Neuronal stem cell (in vitro differentiated cells): ENCODE measurements around the gene CTNND2.

ENCODE experiments used
- DNase-seq: peaks from one replicate; pipeline ENCODE4 v3.0.0-alpha.2; 2013; ENCODE audit warnings: low spot score
- H2AFZ ChIP-seq: one replicate; pipeline ENCODE4 v1.6.1; 2013; ENCODE audit warnings: mild to moderate bottlenecking, low read length, inconsistent platforms
- H2AK5ac ChIP-seq: 2 replicates; pipeline ENCODE4 v1.6.1; 2013; ENCODE audit warnings: low read depth, mild to moderate bottlenecking, inconsistent platforms, low read length, moderate library complexity, mixed read lengths
- H2BK120ac ChIP-seq: 2 replicates; pipeline ENCODE4 v1.6.1; 2013; ENCODE audit warnings: low read depth, mild to moderate bottlenecking, inconsistent platforms, low read length, moderate library complexity, mixed read lengths
- H2BK12ac ChIP-seq: one replicate; pipeline ENCODE4 v1.6.1; 2013; ENCODE audit warnings: low read length, inconsistent platforms
- H2BK15ac ChIP-seq: 2 replicates; pipeline ENCODE4 v1.6.1; 2013; ENCODE audit warnings: mild to moderate bottlenecking, low read length, inconsistent platforms, mixed read lengths
- H2BK5ac ChIP-seq: one replicate; pipeline ENCODE4 v1.6.1; 2013; ENCODE audit warnings: inconsistent platforms, mild to moderate bottlenecking, low read length, moderate library complexity
- H3K14ac ChIP-seq: one replicate; pipeline ENCODE4 v1.6.1; 2013; ENCODE audit warnings: low read length, inconsistent platforms
- H3K18ac ChIP-seq: 2 replicates; pipeline ENCODE4 v1.6.1; 2013; ENCODE audit warnings: low read length, inconsistent platforms
- H3K23ac ChIP-seq: 2 replicates; pipeline ENCODE4 v1.6.1; 2013; ENCODE audit warnings: low read depth, mild to moderate bottlenecking, mixed read lengths, low read length, inconsistent platforms; ENCODE audit not compliant: poor library complexity
- H3K27ac ChIP-seq: replicated peaks from 3 replicates; pipeline ENCODE4 v1.5.1; 2013; ENCODE audit warnings: low read length, inconsistent platforms
- H3K27me3 ChIP-seq, 3 experiments: 2 replicates each; pipeline ENCODE4 v1.6.1; 2013; ENCODE audit warnings: low read length in 3 of 3, mild to moderate bottlenecking in 2 of 3, inconsistent platforms in 1 of 3, low read depth in 1 of 3, mixed read lengths in 1 of 3, moderate library complexity in 1 of 3; ENCODE audit not compliant: control insufficient read depth in 3 of 3, insufficient read depth in 3 of 3
- H3K36me3 ChIP-seq, 2 donors: replicated peaks in 1 of 2; 2 replicates each; pipeline ENCODE4 v1.6.1; 2013; ENCODE audit warnings: low read length in 2 of 2; ENCODE audit not compliant: control insufficient read depth in 2 of 2, insufficient read depth in 2 of 2
- H3K4ac ChIP-seq: 2 replicates; pipeline ENCODE4 v1.6.1; 2013; ENCODE audit warnings: inconsistent platforms, mild to moderate bottlenecking, low read length, moderate library complexity
- H3K4me1 ChIP-seq, 2 donors: 1 replicate in 1 of 2; 2 replicates in 1 of 2; pipeline ENCODE4 v1.6.1; 2013; ENCODE audit warnings: low read length in 2 of 2, low read depth in 1 of 2; ENCODE audit not compliant: control insufficient read depth in 2 of 2, insufficient read depth in 1 of 2
- H3K4me2 ChIP-seq: one replicate; pipeline ENCODE4 v1.6.1; 2013; ENCODE audit warnings: mild to moderate bottlenecking, low read length, inconsistent platforms; ENCODE audit not compliant: insufficient read depth, poor library complexity, severe bottlenecking
- H3K4me3 ChIP-seq, 2 donors: 2 replicates each; pipeline ENCODE4 v1.5.1; 2013; ENCODE audit warnings: low read length in 2 of 2, mild to moderate bottlenecking in 2 of 2, inconsistent platforms in 1 of 2, moderate library complexity in 1 of 2
- H3K79me1 ChIP-seq: one replicate; pipeline ENCODE4 v1.6.1; 2013; ENCODE audit warnings: low read depth, mild to moderate bottlenecking, inconsistent platforms, low read length, moderate library complexity
- H3K9ac ChIP-seq: one replicate; pipeline ENCODE4 v1.6.1; 2013; ENCODE audit warnings: mild to moderate bottlenecking, low read depth, low read length, inconsistent platforms; ENCODE audit not compliant: poor library complexity
- H3K9me3 ChIP-seq, 2 donors: replicated peaks in 1 of 2; 2 replicates each; pipeline versions ENCODE3 to v1.6.1; 2013; ENCODE audit warnings: low read length in 2 of 2, mild to moderate bottlenecking in 2 of 2, inconsistent platforms in 1 of 2, low read depth in 1 of 2, mixed read lengths in 1 of 2, moderate library complexity in 1 of 2; ENCODE audit not compliant: control insufficient read depth in 2 of 2, insufficient read depth in 1 of 2
- H4K8ac ChIP-seq: one replicate; pipeline ENCODE4 v1.6.1; 2013; ENCODE audit warnings: low read depth, mild to moderate bottlenecking, inconsistent platforms, low read length, moderate library complexity
- H4K91ac ChIP-seq: one replicate; pipeline ENCODE4 v1.6.1; 2013; ENCODE audit warnings: low read length, low read depth, mild to moderate bottlenecking, inconsistent platforms; ENCODE audit not compliant: poor library complexity
- WGBS, 2 donors: extraction: QIAGEN DNeasy Blood & Tissue Kit; methylation state at CpG; one replicate each; pipeline ENCODE4 v1.1.7; 2013; ENCODE audit warnings: missing lambda C conversion rate in 2 of 2, mixed read lengths in 1 of 2; ENCODE audit not compliant: insufficient read length in 2 of 2, insufficient replicate concordance in 1 of 2; ENCODE audit errors: extremely low coverage in 2 of 2; 5-methylcytosine and 5-hydroxymethylcytosine counted together

Gene CTNND2

GRCh38 chr5:11234501-11234911 lies 669.7 kb downstream of the CTNND2 start:
- Histone ChIP-seq H3K4me1 (peaks cover 0 to 5% of the 10 kb centered on the region in 2 donors), H3K9me3 (peaks cover 6 to 15% of the 10 kb centered on the region in 2 donors), H3K18ac (no peak overlapping the region), H3K36me3 (peaks cover 0 to 23% of the 10 kb centered on the region in 2 donors), H3K4me2 (no peak overlapping the region), H3K27ac (no peak overlapping the region), H4K91ac (no peak overlapping the region), H2AFZ (no peak overlapping the region), H2AK5ac (no peak overlapping the region), H2BK15ac (no peak overlapping the region), H3K9ac (no peak overlapping the region), H4K8ac (no peak overlapping the region), H3K14ac (no peak overlapping the region), H2BK12ac (no peak overlapping the region), H3K27me3 (peaks cover 0 to 1% (median 0%) of the 10 kb centered on the region in 3 experiments), H2BK5ac (no peak overlapping the region), H3K79me1 (no peaks in the 10 kb centered on the region), H3K4ac (no peak overlapping the region), H3K23ac (no peak overlapping the region), H3K4me3 (no peak overlapping the region), H2BK120ac (no peak overlapping the region)
- WGBS, 2 donors = no CpG with 5 or more reads among the region's 5 CpGs
- DNase-seq = no peak

GRCh38 chr5:11230890-11231289 lies 673.4 kb downstream of the CTNND2 start:
- Histone ChIP-seq H4K91ac (no peak overlapping the region), H3K79me1 (no peaks in the 10 kb centered on the region), H2AK5ac (no peak overlapping the region), H2BK120ac (no peak overlapping the region), H3K4me2 (no peak overlapping the region), H3K18ac (no peak overlapping the region), H2BK12ac (no peak overlapping the region), H3K14ac (no peak overlapping the region), H3K27me3 (no peaks in the 10 kb centered on the region), H2BK5ac (no peak overlapping the region), H3K23ac (no peak overlapping the region), H2BK15ac (no peak overlapping the region), H2AFZ (no peak overlapping the region), H4K8ac (no peak overlapping the region), H3K27ac (no peak overlapping the region), H3K4me1 (no peaks in the 10 kb centered on the region), H3K4ac (no peak overlapping the region), H3K9me3 (peaks cover 6 to 15% of the 10 kb centered on the region in 2 donors), H3K9ac (no peak overlapping the region), H3K36me3 (peaks cover 0 to 15% of the 10 kb centered on the region in 2 donors), H3K4me3 (no peak overlapping the region)
- no peak for DNase-seq
- WGBS, 2 donors = no CpG with 5 or more reads among the region's 3 CpGs

GRCh38 chr5:11227064-11227463 lies 677.2 kb downstream of the CTNND2 start:
- Histone ChIP-seq H3K9me3 (peaks cover 2 to 5% of the 10 kb centered on the region in 2 donors), H3K27me3 (no peaks in the 10 kb centered on the region), H3K4me2 (no peak overlapping the region), H3K23ac (no peak overlapping the region), H3K27ac (no peak overlapping the region), H4K8ac (no peak overlapping the region), H3K4me3 (no peak overlapping the region), H3K79me1 (no peaks in the 10 kb centered on the region), H2BK5ac (no peak overlapping the region), H3K14ac (no peak overlapping the region), H4K91ac (no peak overlapping the region), H2BK120ac (no peak overlapping the region), H2AFZ (no peak overlapping the region), H2AK5ac (no peak overlapping the region), H3K4me1 (no peaks in the 10 kb centered on the region), H2BK15ac (no peak overlapping the region), H3K36me3 (no peaks in the 10 kb centered on the region), H3K9ac (no peak overlapping the region), H3K4ac (no peak overlapping the region), H2BK12ac (no peak overlapping the region), H3K18ac (no peak overlapping the region)
- WGBS, 2 donors = no CpG with 5 or more reads among the region's 3 CpGs
- no peak for DNase-seq

- Histone ChIP-seq H3K27ac (no peak overlapping the region), H4K91ac (no peak overlapping the region), H2AK5ac (no peak overlapping the region), H2BK12ac (no peak overlapping the region), H2BK15ac (no peak overlapping the region), H3K4ac (no peak overlapping the region), H3K27me3 (no peaks in the 10 kb centered on the region), H3K4me2 (no peak overlapping the region), H3K79me1 (no peaks in the 10 kb centered on the region), H3K9me3 (peaks cover 0 to 3% of the 10 kb centered on the region in 2 donors), H3K4me1 (no peaks in the 10 kb centered on the region), H3K18ac (no peak overlapping the region), H4K8ac (no peak overlapping the region), H2BK120ac (no peak overlapping the region), H3K36me3 (peaks cover 0 to 9% of the 10 kb centered on the region in 2 donors), H3K4me3 (no peak overlapping the region), H3K14ac (no peak overlapping the region), H2BK5ac (no peak overlapping the region), H3K9ac (no peak overlapping the region), H2AFZ (no peak overlapping the region), H3K23ac (no peak overlapping the region)
- DNase-seq = no peak
- no CpG with 5 or more reads among the region's 1 CpG for WGBS, 2 donors
These were observed 679.6 kb downstream of the CTNND2 start for GRCh38 chr5:11224436-11225187.
